Lung (tissue), 12 donors: ENCODE results near the gene CACNA1H. TPM values are rescaled to one million over a fixed set of nuclear protein-coding genes. Genes with fewer than 3 reads are reported as not detected.

ENCODE experiments used
- ATAC-seq: fragments of 200-7000 bp; cut with Tn5 transposase; one replicate; pipeline ENCODE4 v1.9.1; 2020; ENCODE audit warnings: moderate number of reproducible peaks; ENCODE audit not compliant: insufficient read depth, low FRiP score
- DNase-seq, 3 donors: peaks; one replicate each; pipeline ENCODE4 v3.0.0-alpha.2; 2013 to 2017
- H3K27ac ChIP-seq, 2 donors: one replicate each; pipeline ENCODE4 v1.5.1; 2013; ENCODE audit warnings: mild to moderate bottlenecking in 2 of 2, moderate library complexity in 2 of 2, control low read depth in 1 of 2, inconsistent platforms in 1 of 2, low read depth in 1 of 2, low read length in 1 of 2
- H3K27me3 ChIP-seq, 3 donors: one replicate each; pipeline ENCODE4 v1.5.1; 2013; ENCODE audit warnings: low read length in 2 of 3; ENCODE audit not compliant: control insufficient read depth in 3 of 3, insufficient read depth in 3 of 3
- H3K36me3 ChIP-seq, 4 donors: one replicate each; pipeline ENCODE4 v1.5.1; 2013; ENCODE audit warnings: low read length in 4 of 4, mild to moderate bottlenecking in 1 of 4, moderate library complexity in 1 of 4; ENCODE audit not compliant: control insufficient read depth in 4 of 4, insufficient read depth in 4 of 4
- H3K4me1 ChIP-seq, 5 donors: one replicate each; pipeline ENCODE4 v1.5.1; 2013; ENCODE audit warnings: low read length in 5 of 5, mild to moderate bottlenecking in 2 of 5, moderate library complexity in 1 of 5; ENCODE audit not compliant: control insufficient read depth in 5 of 5, insufficient read depth in 5 of 5
- H3K4me3 ChIP-seq: one replicate; pipeline ENCODE4 v1.5.1; 2013; ENCODE audit warnings: mild to moderate bottlenecking, control low read depth, moderate library complexity
- H3K9ac ChIP-seq, 2 donors: one replicate each; pipeline ENCODE4 v1.5.1; 2013; ENCODE audit warnings: low read length in 2 of 2, control low read depth in 1 of 2; ENCODE audit not compliant: insufficient read depth in 1 of 2
- H3K9me3 ChIP-seq, 4 donors: one replicate each; pipeline ENCODE4 v1.5.1; 2013; ENCODE audit warnings: low read length in 3 of 4, mild to moderate bottlenecking in 1 of 4, moderate library complexity in 1 of 4; ENCODE audit not compliant: control insufficient read depth in 4 of 4, insufficient read depth in 3 of 4
- WGBS, 2 donors: extraction: QIAGEN DNeasy Blood & Tissue Kit; methylation state at CpG; one replicate each; pipeline ENCODE4 v1.1.7; 2013; 5-methylcytosine and 5-hydroxymethylcytosine counted together
- polyA plus RNA-seq, 2 donors: library from polyadenylated mRNA; stranded (reverse); fragments of 200-250 nt; gene quantifications; one replicate each; pipeline ENCODE4 v1.2.1, GENCODE V29; 2013
- total RNA-seq, 2 donors: library from RNA; depleted of rRNA in 1 of 2; stranded (reverse); fragments of >200 nt in 1 of 2; gene quantifications; one replicate each; pipeline ENCODE4 v1.2.1, GENCODE V29; 2014 to 2021
- TF ChIP-seq, protein P1 (sequence below): IDR thresholded peaks from 2 replicates; pipeline ENCODE4 v1.5.1; 2012; ENCODE audit warnings: mild to moderate bottlenecking; ENCODE audit errors: control extremely low read depth, extremely low read depth
- donor health status: control.
- donor health status: control.
- donor health status: Bipolar disorder and iron deficiency.
- donor health status: healthy.
- donor health status: DM: yes; HTN: yes; CAD: no.

The CACNA1H gene
- total and polyA plus RNA-seq, 4 donors = 5.0 to 10.3 (median 6.7) TPM

DNA sequence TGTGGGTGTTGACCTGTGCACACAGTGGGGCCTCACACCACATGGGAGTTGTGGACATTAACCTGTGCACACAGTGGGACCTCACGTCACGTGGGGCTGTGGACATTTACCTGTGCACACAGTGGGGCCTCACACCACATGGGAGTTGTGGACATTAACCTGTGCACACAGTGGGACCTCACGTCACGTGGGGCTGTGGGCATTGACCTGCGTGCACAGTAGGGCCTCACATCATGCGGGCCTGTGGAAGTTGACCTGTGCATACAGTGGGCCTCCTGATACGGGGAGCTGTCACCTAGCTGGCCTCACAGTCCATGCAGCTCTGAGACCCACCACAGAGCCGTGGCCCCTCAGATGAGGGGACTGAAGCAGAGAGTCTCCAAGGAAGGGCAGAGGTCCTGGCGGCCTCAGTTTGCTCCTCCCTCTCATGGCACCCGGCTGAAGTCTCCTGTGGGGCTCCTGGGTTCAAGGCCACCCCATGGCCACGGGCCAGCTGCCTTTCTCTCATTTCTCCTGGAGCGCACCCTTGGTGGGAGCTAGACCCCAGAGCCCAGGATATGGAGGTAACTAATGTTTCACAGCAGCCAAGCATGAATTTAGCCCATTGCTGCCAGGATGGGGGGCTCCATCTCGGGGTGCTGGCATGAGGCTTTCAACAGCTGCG is 21.0 kb downstream of the CACNA1H start:
- WGBS, 2 donors = 82 to 88% methylated on average over 14 of the region's 14 CpGs
- H3K4me1 ChIP-seq = peaks cover 0 to 6% (median 0%) of the 10 kb centered on the region in 5 donors

DNA sequence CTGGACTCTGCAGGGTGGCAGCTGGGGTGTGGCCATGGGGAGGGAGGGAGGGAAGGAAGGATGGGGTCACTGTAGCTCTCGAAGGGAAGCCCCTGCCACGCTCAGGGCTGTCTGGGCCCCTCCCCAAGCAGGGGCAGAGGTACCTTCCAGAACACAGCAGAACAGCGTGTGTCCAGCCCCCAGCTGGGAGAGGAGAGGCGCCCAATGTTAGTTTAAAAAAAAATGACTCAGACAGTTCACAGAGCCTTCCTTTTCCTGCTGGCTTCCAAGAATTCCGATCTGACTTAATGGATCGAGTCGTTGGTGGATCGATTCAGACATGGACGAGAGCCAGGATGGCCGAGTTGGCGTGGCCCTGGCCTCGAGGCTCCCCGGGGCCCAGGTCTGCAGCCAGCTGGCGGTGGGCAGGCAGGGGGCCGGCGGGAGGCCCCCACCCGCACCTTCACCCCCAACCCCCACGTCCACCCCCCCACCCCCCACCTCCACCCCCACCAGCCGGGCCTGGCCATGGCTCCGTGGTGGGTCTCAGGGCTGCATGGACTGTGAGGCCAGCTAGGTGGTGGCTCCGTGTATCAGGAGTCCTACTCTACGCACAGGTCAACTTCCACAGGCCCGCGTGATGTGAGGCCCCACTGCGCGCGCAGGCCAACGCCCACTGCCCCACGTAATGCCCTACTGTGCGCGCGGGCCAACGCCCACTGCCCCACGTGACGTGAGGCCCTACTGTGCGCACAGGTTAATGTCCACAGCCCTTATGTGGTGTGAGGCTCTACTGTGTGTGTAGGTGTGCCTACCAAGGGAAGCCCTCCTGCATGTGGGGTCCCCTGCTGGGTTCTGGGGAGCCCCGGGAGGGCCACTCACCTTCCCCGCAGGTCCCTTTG is 21.8 kb downstream of the CACNA1H start:
- TF ChIP-seq, protein P1, sequence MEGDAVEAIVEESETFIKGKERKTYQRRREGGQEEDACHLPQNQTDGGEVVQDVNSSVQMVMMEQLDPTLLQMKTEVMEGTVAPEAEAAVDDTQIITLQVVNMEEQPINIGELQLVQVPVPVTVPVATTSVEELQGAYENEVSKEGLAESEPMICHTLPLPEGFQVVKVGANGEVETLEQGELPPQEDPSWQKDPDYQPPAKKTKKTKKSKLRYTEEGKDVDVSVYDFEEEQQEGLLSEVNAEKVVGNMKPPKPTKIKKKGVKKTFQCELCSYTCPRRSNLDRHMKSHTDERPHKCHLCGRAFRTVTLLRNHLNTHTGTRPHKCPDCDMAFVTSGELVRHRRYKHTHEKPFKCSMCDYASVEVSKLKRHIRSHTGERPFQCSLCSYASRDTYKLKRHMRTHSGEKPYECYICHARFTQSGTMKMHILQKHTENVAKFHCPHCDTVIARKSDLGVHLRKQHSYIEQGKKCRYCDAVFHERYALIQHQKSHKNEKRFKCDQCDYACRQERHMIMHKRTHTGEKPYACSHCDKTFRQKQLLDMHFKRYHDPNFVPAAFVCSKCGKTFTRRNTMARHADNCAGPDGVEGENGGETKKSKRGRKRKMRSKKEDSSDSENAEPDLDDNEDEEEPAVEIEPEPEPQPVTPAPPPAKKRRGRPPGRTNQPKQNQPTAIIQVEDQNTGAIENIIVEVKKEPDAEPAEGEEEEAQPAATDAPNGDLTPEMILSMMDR = no peak
- Histone ChIP-seq H3K9ac (no peak overlapping the region), H3K27ac (no peak overlapping the region), H3K4me1 (peaks cover 0 to 3% (median 0%) of the 10 kb centered on the region in 5 donors), H3K36me3 (no peaks in the 10 kb centered on the region), H3K4me3 (no peak overlapping the region), H3K27me3 (no peaks in the 10 kb centered on the region), H3K9me3 (peaks cover 0 to 3% (median 0%) of the 10 kb centered on the region in 4 donors)
- ATAC-seq = no peak
- DNase-seq = no peak
- WGBS, 2 donors = 70 to 77% methylated on average over 38 of the region's 38 CpGs

More for the DNA sequence above, 21.0 kb downstream of the CACNA1H start:
- Histone ChIP-seq H3K4me3 (no peak overlapping the region), H3K27ac (no peak overlapping the region), H3K9ac (no peak overlapping the region), H3K9me3 (peaks cover 0 to 3% (median 0%) of the 10 kb centered on the region in 4 donors), H3K36me3 (no peaks in the 10 kb centered on the region), H3K27me3 (no peaks in the 10 kb centered on the region)
- TF ChIP-seq, protein P1 = no peak
- ATAC-seq (no peak), DNase-seq (no peak)

DNA sequence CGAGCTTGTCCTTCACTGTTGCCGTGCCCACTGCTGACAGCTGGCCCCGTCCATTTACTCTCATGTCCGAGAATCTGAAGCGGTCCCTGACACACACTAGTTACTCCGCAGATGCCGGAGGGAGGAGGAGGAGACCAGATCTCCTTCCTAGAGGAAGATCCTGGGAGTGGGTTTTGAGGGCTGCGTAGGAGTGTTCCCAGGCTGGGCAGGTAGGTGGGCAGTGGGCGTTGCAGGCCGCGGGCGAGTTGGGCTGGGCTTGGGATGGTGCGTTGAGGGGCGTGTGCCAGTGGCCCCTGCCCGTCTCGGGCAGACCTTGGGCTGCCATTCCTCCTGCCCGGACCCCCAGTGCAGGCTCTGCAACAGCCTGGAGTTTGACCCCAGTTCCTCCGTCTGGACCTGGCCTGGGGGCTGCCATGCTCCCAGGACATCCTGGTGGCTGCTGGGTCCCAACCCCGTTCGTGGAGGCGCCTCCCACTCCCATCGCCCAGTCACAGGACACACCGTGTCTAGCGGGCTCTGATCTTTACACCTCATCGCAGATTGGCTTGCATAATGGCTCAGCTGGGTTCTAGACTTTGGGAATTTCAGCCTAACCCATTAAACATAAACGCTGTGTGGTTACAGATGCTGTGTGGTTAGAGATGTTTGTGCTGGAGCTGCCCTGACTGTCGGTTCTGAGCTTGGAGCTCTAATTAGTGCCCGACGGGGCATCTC is 22.8 kb downstream of the CACNA1H start:
- ATAC-seq = no peak
- H3K4me3 ChIP-seq = no peak overlapping the region
- peaks cover 0 to 3% (median 0%) of the 10 kb centered on the region in 5 donors for H3K4me1 ChIP-seq
- no peak for DNase-seq
- H3K9me3 ChIP-seq = peaks cover 0 to 3% (median 0%) of the 10 kb centered on the region in 4 donors
- TF ChIP-seq, protein P1 = no peak
- no peaks in the 10 kb centered on the region for H3K27me3 ChIP-seq
- 85 to 88% methylated on average over 29 of the region's 29 CpGs for WGBS, 2 donors
- no peak overlapping the region for H3K9ac ChIP-seq
- H3K36me3 ChIP-seq = no peaks in the 10 kb centered on the region
- no peak overlapping the region for H3K27ac ChIP-seq
